GM06990 (cell line): Measurements from ENCODE around the gene KIAA1755.

Source experiments
- DNase-seq: peaks from one replicate; pipeline ENCODE4 v3.0.0-alpha.2; 2011; ENCODE audit not compliant: insufficient read length; ENCODE audit errors: extremely low read depth
- H3K27me3 ChIP-seq: replicated peaks from 2 replicates; pipeline ENCODE4 v1.6.0; 2011; ENCODE audit warnings: low read length; ENCODE audit not compliant: control insufficient read depth, insufficient read depth
- H3K36me3 ChIP-seq: 2 replicates; pipeline ENCODE4 v1.5.1; 2011; ENCODE audit warnings: low read length; ENCODE audit not compliant: control insufficient read depth, insufficient read depth
- H3K4me3 ChIP-seq: replicated peaks from 2 replicates; pipeline ENCODE4 v1.5.1; 2011; ENCODE audit warnings: low read depth, mild to moderate bottlenecking, control low read depth, low read length
- TF ChIP-seq, protein P1 (sequence below): IDR thresholded peaks from 2 replicates; pipeline ENCODE4 v1.5.1; 2011; ENCODE audit warnings: low read length, control low read depth, mild to moderate bottlenecking, inconsistent platforms; ENCODE audit not compliant: insufficient read depth, poor library complexity, severe bottlenecking

KIAA1755 gene

GRCh38 chr20:38301309-38301708 is 40.8 kb upstream of the KIAA1755 start:
- no peak for DNase-seq
- no peaks in the 10 kb centered on the region for H3K36me3 ChIP-seq
- H3K27me3 ChIP-seq: no peaks in the 10 kb centered on the region; the same call in 1 of the 2 replicates
- no peak overlapping the region for H3K4me3 ChIP-seq
- TF ChIP-seq, protein P1, sequence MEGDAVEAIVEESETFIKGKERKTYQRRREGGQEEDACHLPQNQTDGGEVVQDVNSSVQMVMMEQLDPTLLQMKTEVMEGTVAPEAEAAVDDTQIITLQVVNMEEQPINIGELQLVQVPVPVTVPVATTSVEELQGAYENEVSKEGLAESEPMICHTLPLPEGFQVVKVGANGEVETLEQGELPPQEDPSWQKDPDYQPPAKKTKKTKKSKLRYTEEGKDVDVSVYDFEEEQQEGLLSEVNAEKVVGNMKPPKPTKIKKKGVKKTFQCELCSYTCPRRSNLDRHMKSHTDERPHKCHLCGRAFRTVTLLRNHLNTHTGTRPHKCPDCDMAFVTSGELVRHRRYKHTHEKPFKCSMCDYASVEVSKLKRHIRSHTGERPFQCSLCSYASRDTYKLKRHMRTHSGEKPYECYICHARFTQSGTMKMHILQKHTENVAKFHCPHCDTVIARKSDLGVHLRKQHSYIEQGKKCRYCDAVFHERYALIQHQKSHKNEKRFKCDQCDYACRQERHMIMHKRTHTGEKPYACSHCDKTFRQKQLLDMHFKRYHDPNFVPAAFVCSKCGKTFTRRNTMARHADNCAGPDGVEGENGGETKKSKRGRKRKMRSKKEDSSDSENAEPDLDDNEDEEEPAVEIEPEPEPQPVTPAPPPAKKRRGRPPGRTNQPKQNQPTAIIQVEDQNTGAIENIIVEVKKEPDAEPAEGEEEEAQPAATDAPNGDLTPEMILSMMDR: no peak

- no peak for DNase-seq
- H3K27me3 ChIP-seq: no peaks in the 10 kb centered on the region; the same call in 1 of the 2 replicates
- no peak overlapping the region for H3K4me3 ChIP-seq
- TF ChIP-seq, protein P1: no peak
- no peaks in the 10 kb centered on the region for H3K36me3 ChIP-seq
Observed at GRCh38 chr20:38300438-38300837, 39.9 kb upstream of the KIAA1755 start.

DNA sequence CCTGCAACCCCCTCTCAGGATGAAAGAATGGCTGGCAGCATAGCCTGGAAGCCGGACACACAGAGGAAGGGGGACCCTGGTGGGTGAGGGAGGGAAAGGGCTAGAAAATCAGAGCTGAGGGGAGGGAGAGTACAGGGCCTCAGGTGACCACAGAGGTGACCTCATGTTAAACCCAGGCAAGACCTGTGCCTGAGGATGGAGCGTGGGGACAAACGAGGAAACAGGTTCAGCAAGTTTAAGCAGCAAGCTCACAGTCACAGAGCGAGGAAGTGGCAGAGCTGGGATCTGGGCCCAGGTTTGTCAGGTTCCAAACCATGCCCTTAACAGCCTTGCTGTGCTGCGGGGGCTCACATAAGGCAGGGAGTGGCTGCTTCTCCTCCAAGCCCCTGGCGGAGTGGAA is 39.4 kb upstream of the KIAA1755 start:
- TF ChIP-seq, protein P1: no peak
- H3K36me3 ChIP-seq: no peaks in the 10 kb centered on the region
- H3K4me3 ChIP-seq: no peak overlapping the region
- no peaks in the 10 kb centered on the region; the same call in 1 of the 2 replicates for H3K27me3 ChIP-seq
- no peak for DNase-seq

DNA sequence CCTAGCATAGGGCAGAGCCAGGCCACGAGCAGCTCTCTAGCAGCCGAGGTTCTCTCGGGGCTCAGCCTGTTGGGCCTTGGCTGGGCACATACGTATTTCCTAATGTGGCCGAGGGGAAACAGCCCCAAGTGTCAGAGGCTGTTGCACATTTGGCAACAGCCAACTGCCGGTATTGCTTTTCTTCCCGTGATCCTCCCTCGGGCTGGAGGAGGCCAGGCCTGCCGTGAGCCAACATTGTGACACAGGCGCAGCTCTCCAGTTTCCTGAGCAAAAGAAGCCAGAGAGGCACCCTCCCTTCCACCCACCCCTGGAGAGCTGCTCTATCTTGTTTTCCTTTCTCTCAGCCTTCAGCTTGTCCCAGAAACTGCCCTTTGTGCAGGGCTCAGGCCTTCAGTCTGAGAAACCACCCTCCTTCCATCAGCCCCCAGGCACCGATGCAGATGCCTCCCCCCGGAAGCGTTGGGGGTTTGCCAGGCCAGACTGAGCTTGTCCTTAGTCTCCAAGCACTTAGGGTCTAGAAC is 38.3 kb upstream of the KIAA1755 start:
- DNase-seq: no peak
- no peaks in the 10 kb centered on the region for H3K36me3 ChIP-seq
- no peak overlapping the region for H3K4me3 ChIP-seq
- no peaks in the 10 kb centered on the region; the same call in 1 of the 2 replicates for H3K27me3 ChIP-seq
- TF ChIP-seq, protein P1: no peak

DNA sequence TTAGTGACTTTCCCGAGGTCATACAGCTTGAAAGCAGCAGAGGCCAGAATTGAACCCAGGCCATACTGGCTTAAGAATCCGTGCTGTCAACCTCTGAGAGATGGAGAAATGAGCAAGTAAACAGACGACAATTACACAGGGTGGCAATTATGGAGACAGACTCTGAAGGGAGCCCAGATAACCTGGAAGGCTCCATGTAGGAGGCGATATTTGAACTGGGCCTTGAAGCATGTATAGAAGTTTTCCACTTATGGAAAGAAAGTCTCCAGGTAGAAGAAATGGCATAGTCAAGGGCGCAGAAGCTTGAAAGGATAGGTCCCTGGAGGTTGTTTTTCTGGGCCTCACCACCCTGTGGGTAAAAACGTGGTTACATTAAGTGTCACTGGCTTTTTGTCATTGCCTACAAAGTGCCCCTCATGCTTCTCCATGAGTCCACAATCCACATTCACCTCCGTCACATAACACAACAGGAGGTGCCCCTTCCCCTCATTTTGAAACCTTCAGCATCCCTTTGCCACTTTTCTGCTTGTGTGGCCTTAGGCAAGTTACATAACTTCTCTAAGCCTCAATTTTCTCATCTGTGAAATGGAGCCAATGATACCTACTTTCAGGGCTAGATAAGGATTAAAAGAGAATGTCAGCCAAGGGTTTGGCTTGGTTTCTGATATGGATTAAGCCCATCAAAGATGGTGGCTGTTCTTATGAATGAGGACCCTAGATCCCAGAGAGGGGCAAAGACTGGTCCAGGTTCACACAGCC is 37.6 kb upstream of the KIAA1755 start:
- TF ChIP-seq, protein P1: no peak
- no peak overlapping the region for H3K4me3 ChIP-seq
- H3K36me3 ChIP-seq: no peaks in the 10 kb centered on the region
- no peaks in the 10 kb centered on the region; the same call in 1 of the 2 replicates for H3K27me3 ChIP-seq
- no peak for DNase-seq
